Hepatocyte (in vitro differentiated cells): ENCODE results near the gene DLX4. TPM values are rescaled to one million over a fixed set of nuclear protein-coding genes. Genes with fewer than 3 reads are reported as not detected.

Experiments
- DNase-seq: peaks from one replicate; pipeline ENCODE4 v3.0.0-alpha.2; 2016; ENCODE audit warnings: low spot score
- H2AFZ ChIP-seq: fragments of 200-600 bp; sonication (generic); 2 replicates; pipeline ENCODE4 v1.6.0; 2016; ENCODE audit warnings: antibody characterized with exemption, mild to moderate bottlenecking
- H3K27ac ChIP-seq: fragments of 200-600 bp; sonication (generic); 2 replicates; pipeline ENCODE4 v1.5.1; 2016; ENCODE audit warnings: mild to moderate bottlenecking
- H3K27me3 ChIP-seq: fragments of 200-600 bp; sonication (generic); 2 replicates; pipeline ENCODE4 v1.6.1; 2016
- H3K36me3 ChIP-seq: fragments of 200-600 bp; sonication (generic); replicated peaks from 2 replicates; pipeline ENCODE4 v1.5.1; 2016; ENCODE audit warnings: low read depth; ENCODE audit not compliant: insufficient read depth
- H3K4me1 ChIP-seq: fragments of 200-600 bp; sonication (generic); 2 replicates; pipeline ENCODE4 v1.5.1; 2016; ENCODE audit warnings: mild to moderate bottlenecking, moderate library complexity; ENCODE audit not compliant: insufficient read depth
- H3K4me2 ChIP-seq: fragments of 200-600 bp; sonication (generic); 2 replicates; pipeline ENCODE4 v1.6.0; 2016
- H3K4me3 ChIP-seq: fragments of 200-600 bp; sonication (generic); 2 replicates; pipeline ENCODE4 v1.5.1; 2016; ENCODE audit warnings: mild to moderate bottlenecking
- H3K79me2 ChIP-seq: fragments of 200-600 bp; sonication (generic); 2 replicates; pipeline ENCODE4 v1.6.0; 2017; ENCODE audit warnings: mild to moderate bottlenecking
- H3K9me2 ChIP-seq: fragments of 200-600 bp; sonication (generic); replicated peaks from 2 replicates; pipeline ENCODE4 v1.6.0; 2017; ENCODE audit warnings: mild to moderate bottlenecking; ENCODE audit not compliant: insufficient read depth
- H3K9me3 ChIP-seq: fragments of 200-600 bp; sonication (generic); 2 replicates; pipeline ENCODE4 v1.5.1; 2016; ENCODE audit warnings: low read depth, mild to moderate bottlenecking
- H4K20me1 ChIP-seq: fragments of 200-600 bp; sonication (generic); 2 replicates; pipeline ENCODE4 v1.6.0; 2016; ENCODE audit warnings: mild to moderate bottlenecking; ENCODE audit not compliant: insufficient read depth, poor library complexity, severe bottlenecking
- EZH2 ChIP-seq: fragments of 200-600 bp; sonication (generic); IDR thresholded peaks from 2 replicates; pipeline ENCODE4 v1.6.1; 2016; ENCODE audit warnings: antibody characterized with exemption, mild to moderate bottlenecking, borderline replicate concordance
- EZH2phosphoT487 ChIP-seq: fragments of 200-600 bp; sonication (generic); IDR thresholded peaks from one replicate; pipeline ENCODE4 v1.6.1; 2018; ENCODE audit warnings: antibody characterized with exemption, mild to moderate bottlenecking, low read depth, moderate library complexity; ENCODE audit not compliant: unreplicated experiment, severe bottlenecking
- WGBS: methylation state at CpG from one replicate; pipeline ENCODE4 v1.1.6; 2016; ENCODE audit warnings: low lambda C conversion rate; ENCODE audit errors: missing lambda C conversion rate; 5-methylcytosine and 5-hydroxymethylcytosine counted together
- polyA plus RNA-seq: library from polyadenylated mRNA; unstranded; fragments of >200 nt; fragmentation: Nextera tagmentation; extraction: Ambion mirVana; gene quantifications from 2 replicates; pipeline ENCODE4 v1.2.1, GENCODE V29; 2016
- total RNA-seq: library from RNA; depleted of rRNA; stranded (reverse); fragments of >200 nt; gene quantifications from 2 replicates; pipeline ENCODE4 v1.2.3, GENCODE V29; 2014
- TF ChIP-seq, protein P1 (sequence below): fragments of 200-600 bp; sonication (generic); IDR thresholded peaks from 2 replicates; pipeline ENCODE4 v1.5.1; 2016; ENCODE audit warnings: antibody characterized with exemption, mild to moderate bottlenecking; ENCODE audit not compliant: poor library complexity

Gene DLX4
- total and polyA plus RNA-seq, 2 experiments from 2014 or later = 0.17 to 1.4 TPM

DNA sequence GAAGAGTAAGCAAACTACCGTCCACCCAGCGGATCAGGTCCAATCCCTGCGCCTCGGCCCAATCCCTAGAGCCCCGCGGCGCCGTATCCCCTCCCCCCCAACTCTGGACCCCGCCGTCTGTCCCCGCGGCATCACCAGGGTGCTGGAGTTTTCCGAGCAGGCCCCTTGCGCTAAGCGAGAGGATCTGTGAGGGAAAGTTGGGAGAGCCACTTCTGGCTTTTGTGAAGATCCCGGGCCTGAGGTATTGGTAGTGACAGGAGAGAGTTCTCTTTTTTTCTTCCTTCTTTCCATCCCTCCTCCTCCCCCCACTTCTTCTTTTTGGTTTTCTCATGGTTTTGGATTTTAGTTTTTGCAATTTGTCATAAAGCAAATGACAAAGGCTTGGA is 3.5 kb upstream of the DLX4 start:
- H3K27me3 ChIP-seq = peaks cover 92% of the 10 kb centered on the region
- H4K20me1 ChIP-seq = no peaks in the 10 kb centered on the region
- WGBS = 11% methylated on average over 14 of the region's 16 CpGs
- H3K4me3 ChIP-seq = no peak overlapping the region
- H3K27ac ChIP-seq = no peak overlapping the region
- no peak overlapping the region for H2AFZ ChIP-seq
- H3K9me3 ChIP-seq = no peaks in the 10 kb centered on the region
- no peak overlapping the region for H3K4me2 ChIP-seq
- DNase-seq = no peak
- H3K79me2 ChIP-seq = no peaks in the 10 kb centered on the region
- TF ChIP-seq, protein P1, sequence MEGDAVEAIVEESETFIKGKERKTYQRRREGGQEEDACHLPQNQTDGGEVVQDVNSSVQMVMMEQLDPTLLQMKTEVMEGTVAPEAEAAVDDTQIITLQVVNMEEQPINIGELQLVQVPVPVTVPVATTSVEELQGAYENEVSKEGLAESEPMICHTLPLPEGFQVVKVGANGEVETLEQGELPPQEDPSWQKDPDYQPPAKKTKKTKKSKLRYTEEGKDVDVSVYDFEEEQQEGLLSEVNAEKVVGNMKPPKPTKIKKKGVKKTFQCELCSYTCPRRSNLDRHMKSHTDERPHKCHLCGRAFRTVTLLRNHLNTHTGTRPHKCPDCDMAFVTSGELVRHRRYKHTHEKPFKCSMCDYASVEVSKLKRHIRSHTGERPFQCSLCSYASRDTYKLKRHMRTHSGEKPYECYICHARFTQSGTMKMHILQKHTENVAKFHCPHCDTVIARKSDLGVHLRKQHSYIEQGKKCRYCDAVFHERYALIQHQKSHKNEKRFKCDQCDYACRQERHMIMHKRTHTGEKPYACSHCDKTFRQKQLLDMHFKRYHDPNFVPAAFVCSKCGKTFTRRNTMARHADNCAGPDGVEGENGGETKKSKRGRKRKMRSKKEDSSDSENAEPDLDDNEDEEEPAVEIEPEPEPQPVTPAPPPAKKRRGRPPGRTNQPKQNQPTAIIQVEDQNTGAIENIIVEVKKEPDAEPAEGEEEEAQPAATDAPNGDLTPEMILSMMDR = no peak
- TF ChIP-seq EZH2 (peak; percentile 25), EZH2phosphoT487 (peak; percentile 45)
- no peaks in the 10 kb centered on the region for H3K36me3 ChIP-seq
- H3K9me2 ChIP-seq = no peaks in the 10 kb centered on the region
- peaks cover 27% of the 10 kb centered on the region for H3K4me1 ChIP-seq

DNA sequence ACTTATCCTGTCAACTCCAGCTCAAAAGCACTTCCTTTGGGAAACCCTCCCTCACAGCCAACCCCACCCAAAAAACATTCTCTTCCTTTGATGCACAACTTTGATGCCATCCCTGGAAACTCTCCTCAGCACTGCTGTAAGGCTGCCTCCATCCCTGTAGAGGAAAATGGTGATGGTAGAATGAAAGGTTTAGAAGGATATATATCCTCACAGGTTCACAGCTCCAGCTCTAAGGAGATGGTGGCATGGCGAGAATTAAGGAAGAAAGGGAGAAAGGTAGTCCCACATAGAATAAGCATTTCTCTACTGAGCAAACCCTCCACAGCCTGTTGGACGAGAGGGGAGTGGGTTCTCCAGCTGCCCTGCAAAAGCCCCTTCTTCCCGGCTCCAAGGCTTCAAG is 2.2 kb upstream of the DLX4 start:
- no peak overlapping the region for H2AFZ ChIP-seq
- H3K79me2 ChIP-seq = no peaks in the 10 kb centered on the region
- peaks cover 30% of the 10 kb centered on the region for H3K4me1 ChIP-seq
- 45% methylated on average over 3 of the region's 3 CpGs for WGBS
- no peak overlapping the region for H3K4me2 ChIP-seq
- H3K9me2 ChIP-seq = no peaks in the 10 kb centered on the region
- no peak for TF ChIP-seq EZH2
- TF ChIP-seq EZH2phosphoT487 = no peak
- TF ChIP-seq, protein P1 = no peak
- no peak for DNase-seq
- no peak overlapping the region for H3K27ac ChIP-seq
- no peaks in the 10 kb centered on the region for H3K36me3 ChIP-seq
- H3K4me3 ChIP-seq = no peak overlapping the region
- H4K20me1 ChIP-seq = no peaks in the 10 kb centered on the region
- peaks cover 96% of the 10 kb centered on the region for H3K27me3 ChIP-seq
- no peaks in the 10 kb centered on the region for H3K9me3 ChIP-seq

DNA sequence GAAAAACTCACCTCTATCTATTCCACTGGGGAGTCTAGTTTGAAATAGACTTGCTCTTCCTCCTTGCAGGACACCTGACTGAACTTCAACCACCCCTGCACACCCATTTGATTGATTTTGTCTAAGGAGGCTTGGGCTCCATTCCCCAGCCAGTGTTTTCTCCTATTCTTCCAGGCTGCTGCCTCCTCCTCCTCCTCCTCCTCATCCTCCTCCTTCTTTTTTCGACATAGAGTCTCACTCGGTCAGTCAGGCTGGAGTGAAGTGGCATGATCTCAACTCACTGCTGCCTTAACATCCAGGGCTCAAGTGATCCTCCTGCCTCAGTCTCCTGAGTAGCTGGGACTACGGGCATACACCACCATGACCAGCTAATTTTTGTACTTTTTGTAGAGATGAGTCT is 1.8 kb upstream of the DLX4 start:
- H2AFZ ChIP-seq = no peak overlapping the region
- WGBS = 45% methylated on average over 3 of the region's 3 CpGs
- TF ChIP-seq EZH2phosphoT487 (no peak), EZH2 (no peak)
- TF ChIP-seq, protein P1 = no peak
- H3K4me1 ChIP-seq = peaks cover 35% of the 10 kb centered on the region
- H4K20me1 ChIP-seq = no peaks in the 10 kb centered on the region
- no peak overlapping the region for H3K4me2 ChIP-seq
- DNase-seq = no peak
- H3K36me3 ChIP-seq = no peaks in the 10 kb centered on the region
- no peak overlapping the region for H3K4me3 ChIP-seq
- H3K9me3 ChIP-seq = no peaks in the 10 kb centered on the region
- H3K27ac ChIP-seq = no peak overlapping the region
- no peaks in the 10 kb centered on the region for H3K79me2 ChIP-seq
- peaks cover 96% of the 10 kb centered on the region for H3K27me3 ChIP-seq
- H3K9me2 ChIP-seq = no peaks in the 10 kb centered on the region
